ACC112 (cell line): ENCODE results near the gene LDHB.
A peak's percentile ranks its signal among the peaks of the same experiment; 100 is the strongest.

Experiments
- H2AFZ ChIP-seq: fragments of 200-600 bp; sonication (generic); one replicate; pipeline ENCODE4 v1.6.0; 2017; ENCODE audit warnings: antibody characterized with exemption, low read length; ENCODE audit not compliant: unreplicated experiment
- H3K27ac ChIP-seq: fragments of 200-600 bp; sonication (generic); 2 replicates; pipeline ENCODE4 v1.5.1; 2014; ENCODE audit warnings: low read depth, mild to moderate bottlenecking, antibody characterized with exemption, low read length, moderate library complexity
- H3K27me3 ChIP-seq: fragments of 200-600 bp; sonication (generic); 2 replicates; pipeline ENCODE4 v1.6.1; 2014; ENCODE audit warnings: mild to moderate bottlenecking, antibody characterized with exemption, low read length, moderate library complexity, mixed read lengths; ENCODE audit not compliant: insufficient read depth
- H3K36me3 ChIP-seq: fragments of 200-600 bp; sonication (generic); 2 replicates; pipeline ENCODE4 v1.6.1; 2016; ENCODE audit warnings: mild to moderate bottlenecking, antibody characterized with exemption, low read length, moderate library complexity, mixed read lengths; ENCODE audit not compliant: insufficient read depth
- H3K4me1 ChIP-seq: fragments of 200-600 bp; sonication (generic); one replicate; pipeline ENCODE4 v1.6.1; 2016; ENCODE audit warnings: low read length, mixed read lengths; ENCODE audit not compliant: insufficient read depth, unreplicated experiment, control insufficient read depth
- H3K4me3 ChIP-seq: fragments of 200-600 bp; sonication (generic); 2 replicates; pipeline ENCODE4 v1.5.1; 2014; ENCODE audit warnings: mild to moderate bottlenecking, low read depth, low read length
- H3K79me2 ChIP-seq: fragments of 200-600 bp; sonication (generic); one replicate; pipeline ENCODE4 v1.6.0; 2016; ENCODE audit warnings: low read length; ENCODE audit not compliant: control insufficient read depth, unreplicated experiment, insufficient read depth

LDHB gene

DNA sequence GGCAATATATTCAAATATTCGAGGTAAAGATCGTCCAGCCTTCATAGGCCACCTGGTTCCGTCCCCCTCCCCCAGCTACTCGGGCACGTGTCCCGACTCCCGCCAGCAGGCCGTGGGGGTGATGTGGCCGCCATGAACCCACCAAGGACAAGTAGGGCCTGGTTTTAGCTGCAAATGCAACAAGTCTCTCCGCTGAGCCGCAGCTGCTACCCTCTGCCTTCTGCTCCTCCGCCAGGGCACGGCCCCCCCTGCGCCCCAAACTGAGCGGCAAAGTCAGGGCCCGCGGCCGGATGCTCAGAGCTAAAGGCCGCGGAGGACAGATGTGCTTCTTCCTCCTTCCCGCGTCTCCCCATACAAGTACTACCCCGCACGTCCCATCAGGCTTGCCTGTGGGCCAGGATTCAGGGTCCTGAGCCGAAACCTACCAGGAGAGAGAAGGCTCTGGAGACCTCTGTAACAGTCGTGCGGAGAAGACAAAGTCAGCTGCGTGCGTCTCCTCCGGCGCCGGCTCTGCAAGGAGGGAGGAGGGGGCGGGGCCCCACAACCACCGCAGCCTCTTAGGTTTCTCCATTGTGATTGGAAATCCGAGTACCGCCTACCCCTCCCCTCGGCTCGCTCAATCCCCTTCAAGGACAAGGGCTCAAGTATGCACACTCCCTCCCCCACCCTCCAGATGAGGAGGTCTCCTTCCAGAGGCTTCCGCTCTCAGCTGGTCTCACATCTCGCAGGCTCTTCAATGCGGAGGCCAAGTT, at the start of gene LDHB:
Gene LDHB, minus strand, starts transcription at position 517 of the 752 bp plus-strand sequence. CDS start 3,171 bp downstream, outside the sequence.
- H3K36me3 ChIP-seq: peaks cover 20% of the 10 kb centered on the region
- H3K27me3 ChIP-seq: peaks cover 3% of the 10 kb centered on the region; the same call in 1 of the 2 replicates
- peak within 1 kb of the TSS; percentile 59 for H3K27ac ChIP-seq
- H3K79me2 ChIP-seq: peaks cover 51% of the 10 kb centered on the region
- H3K4me1 ChIP-seq: peaks cover 22% of the 10 kb centered on the region
- H3K4me3 ChIP-seq: peak within 1 kb of the TSS; percentile 93
- peak within 1 kb of the TSS; percentile 78 for H2AFZ ChIP-seq

DNA sequence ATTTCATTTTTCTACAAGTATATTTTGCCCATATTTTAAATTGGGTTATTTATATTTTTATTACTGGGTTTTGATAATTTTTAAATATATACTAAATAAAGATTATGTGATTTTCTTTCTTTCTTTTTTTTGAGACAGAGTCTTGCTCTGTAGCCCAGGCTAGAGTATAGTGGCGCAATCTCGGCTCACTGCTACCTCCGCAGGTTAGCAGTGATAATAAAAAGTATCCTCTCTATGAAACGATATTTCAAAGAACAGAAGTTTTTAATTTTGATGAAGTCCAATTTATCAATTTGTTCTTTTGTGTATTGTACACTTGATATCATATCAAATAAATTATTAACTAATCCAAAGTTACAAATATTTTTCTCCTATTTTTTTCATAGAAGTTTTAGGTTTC, 47.2 kb upstream of the LDHB start:
- Histone ChIP-seq H3K4me1 (no peaks in the 10 kb centered on the region), H2AFZ (no peak overlapping the region), H3K36me3 (no peaks in the 10 kb centered on the region), H3K79me2 (no peaks in the 10 kb centered on the region), H3K27ac (no peak overlapping the region), H3K27me3 (no peaks in the 10 kb centered on the region), H3K4me3 (no peak overlapping the region)

DNA sequence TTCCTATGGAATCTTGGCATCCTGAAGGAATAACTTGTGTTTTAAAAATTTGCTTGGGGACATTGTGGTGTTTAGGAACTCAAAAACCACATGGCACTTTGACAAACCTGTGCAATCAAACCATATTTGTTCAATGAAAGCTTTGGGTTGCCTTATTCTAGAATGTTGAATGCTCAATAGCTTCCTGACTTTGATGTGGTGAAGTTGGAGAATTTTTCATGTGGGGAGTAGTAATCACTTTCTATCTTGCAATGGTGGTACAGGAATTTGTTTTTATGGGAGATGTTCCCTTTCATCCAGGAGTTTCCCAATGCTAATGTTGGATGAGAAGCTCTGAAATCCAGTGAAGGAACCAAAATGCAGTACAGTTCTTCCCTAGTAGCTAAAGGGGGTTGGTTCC, 42.2 kb upstream of the LDHB start:
- no peak overlapping the region for H2AFZ ChIP-seq
- no peak overlapping the region for H3K27ac ChIP-seq
- no peaks in the 10 kb centered on the region for H3K36me3 ChIP-seq
- no peaks in the 10 kb centered on the region for H3K27me3 ChIP-seq
- H3K4me3 ChIP-seq: no peak overlapping the region
- H3K4me1 ChIP-seq: peaks cover 18% of the 10 kb centered on the region
- H3K79me2 ChIP-seq: no peaks in the 10 kb centered on the region

DNA sequence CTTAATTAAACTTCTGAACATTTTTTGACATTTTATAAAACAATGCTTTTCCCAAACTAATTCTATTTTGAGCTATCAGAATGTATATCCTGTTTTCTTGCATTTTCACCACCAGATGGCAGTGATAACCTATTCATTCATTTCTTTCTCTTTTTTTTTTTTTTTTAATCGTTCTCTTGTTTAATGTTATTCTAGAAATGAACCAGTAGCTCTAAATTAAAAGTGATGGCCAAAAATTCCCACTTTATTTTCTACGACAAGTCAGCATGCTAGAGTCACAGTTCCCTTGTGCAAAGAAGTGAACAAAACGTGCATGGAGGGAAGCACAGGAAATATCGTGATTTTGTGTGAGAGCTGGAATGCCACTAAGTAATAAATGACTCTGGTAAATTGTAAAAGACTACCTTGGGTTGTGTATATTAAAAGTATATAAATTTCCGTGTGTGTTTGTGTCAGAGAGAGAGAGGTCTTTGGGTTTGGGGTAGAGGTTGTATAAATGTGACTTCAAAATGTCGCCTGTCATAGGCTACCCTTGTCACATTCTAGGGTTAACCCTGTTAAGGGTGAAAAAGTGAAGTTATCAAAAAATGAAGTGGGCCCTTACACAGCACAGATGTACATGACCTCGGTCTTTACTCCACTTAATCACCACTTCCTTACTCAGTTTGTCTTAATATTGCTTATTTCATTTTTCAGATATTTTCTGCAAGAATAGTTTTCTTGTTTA, 40.4 kb upstream of the LDHB start:
- no peaks in the 10 kb centered on the region for H3K36me3 ChIP-seq
- no peaks in the 10 kb centered on the region for H3K27me3 ChIP-seq
- H3K79me2 ChIP-seq: no peaks in the 10 kb centered on the region
- H3K4me3 ChIP-seq: peak overlapping the region; percentile 65
- H3K4me1 ChIP-seq: peaks cover 18% of the 10 kb centered on the region
- H3K27ac ChIP-seq: no peak overlapping the region
- H2AFZ ChIP-seq: peak overlapping the region; percentile 71

DNA sequence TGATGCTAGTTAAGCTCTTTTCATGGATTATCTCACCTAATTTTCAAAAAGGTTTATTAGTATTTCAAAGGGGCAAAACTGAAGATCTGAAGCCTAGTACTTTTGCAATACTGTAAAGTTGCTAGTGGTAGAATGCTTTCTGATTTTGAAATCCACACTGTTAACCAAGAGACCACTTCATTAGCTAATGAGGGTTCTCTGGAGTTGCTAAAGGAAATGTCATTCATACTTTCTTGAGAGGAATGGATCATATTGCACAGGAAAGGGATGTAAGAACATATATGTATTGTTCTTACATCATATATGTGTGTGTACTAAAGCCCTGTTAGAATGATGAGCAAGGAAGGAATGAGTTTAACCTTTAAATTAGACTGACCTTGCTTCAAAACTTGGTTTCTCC, 39.0 kb upstream of the LDHB start:
- Histone ChIP-seq H2AFZ (peak overlapping the region; percentile 9), H3K4me1 (peaks cover 18% of the 10 kb centered on the region)

DNA sequence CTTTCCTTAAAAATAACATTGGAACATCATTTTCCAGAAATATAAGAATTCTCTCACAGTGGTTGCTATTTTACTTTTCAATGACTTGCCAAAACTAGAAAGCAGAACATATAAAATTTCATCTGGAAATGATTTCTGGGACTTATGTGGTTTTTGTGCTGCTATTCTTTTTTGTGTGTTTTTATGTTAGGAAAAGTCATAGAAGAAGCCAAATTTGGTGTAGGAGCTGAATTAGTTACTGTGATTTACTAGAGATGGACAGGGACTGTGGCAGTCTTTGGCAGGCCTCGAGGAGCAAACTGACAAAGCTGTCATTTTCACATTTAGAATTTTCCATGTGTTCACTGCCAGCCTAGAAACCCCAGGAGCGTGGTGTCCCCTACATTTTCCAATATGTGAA, 38.3 kb upstream of the LDHB start:
- no peaks in the 10 kb centered on the region for H3K27me3 ChIP-seq
- H3K4me3 ChIP-seq: no peak overlapping the region
- no peaks in the 10 kb centered on the region for H3K79me2 ChIP-seq
- peaks cover 18% of the 10 kb centered on the region for H3K4me1 ChIP-seq
- H2AFZ ChIP-seq: no peak overlapping the region
- no peak overlapping the region for H3K27ac ChIP-seq
- H3K36me3 ChIP-seq: no peaks in the 10 kb centered on the region

More for the DNA sequence above, 39.0 kb upstream of the LDHB start:
- no peak overlapping the region for H3K27ac ChIP-seq
- H3K4me3 ChIP-seq: no peak overlapping the region
- H3K79me2 ChIP-seq: no peaks in the 10 kb centered on the region
- H3K36me3 ChIP-seq: no peaks in the 10 kb centered on the region
- H3K27me3 ChIP-seq: no peaks in the 10 kb centered on the region

DNA sequence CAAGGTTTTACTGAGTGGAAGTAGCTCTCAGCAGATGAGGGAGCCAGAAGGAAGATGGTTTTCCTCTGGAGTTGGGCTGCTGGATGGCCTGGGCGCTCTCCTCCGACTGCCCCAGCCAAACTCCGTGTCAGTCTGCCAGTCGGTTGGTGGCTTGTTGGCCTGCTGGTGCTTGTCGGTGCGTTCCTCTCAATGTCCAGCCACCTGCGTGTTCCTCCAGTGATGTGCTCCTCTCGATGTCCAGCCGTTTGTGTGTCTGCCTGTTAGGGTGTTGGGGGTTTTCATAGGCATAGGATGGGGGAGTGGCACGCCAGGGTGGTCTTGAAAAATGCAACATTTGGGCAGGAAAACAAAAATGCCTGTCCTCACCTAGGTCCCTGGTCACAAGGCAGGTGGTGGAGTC, 37.0 kb upstream of the LDHB start:
- no peak overlapping the region for H3K27ac ChIP-seq
- peaks cover 18% of the 10 kb centered on the region for H3K4me1 ChIP-seq
- H3K79me2 ChIP-seq: no peaks in the 10 kb centered on the region
- H3K4me3 ChIP-seq: no peak overlapping the region
- H2AFZ ChIP-seq: no peak overlapping the region
- no peaks in the 10 kb centered on the region for H3K27me3 ChIP-seq
- H3K36me3 ChIP-seq: no peaks in the 10 kb centered on the region

DNA sequence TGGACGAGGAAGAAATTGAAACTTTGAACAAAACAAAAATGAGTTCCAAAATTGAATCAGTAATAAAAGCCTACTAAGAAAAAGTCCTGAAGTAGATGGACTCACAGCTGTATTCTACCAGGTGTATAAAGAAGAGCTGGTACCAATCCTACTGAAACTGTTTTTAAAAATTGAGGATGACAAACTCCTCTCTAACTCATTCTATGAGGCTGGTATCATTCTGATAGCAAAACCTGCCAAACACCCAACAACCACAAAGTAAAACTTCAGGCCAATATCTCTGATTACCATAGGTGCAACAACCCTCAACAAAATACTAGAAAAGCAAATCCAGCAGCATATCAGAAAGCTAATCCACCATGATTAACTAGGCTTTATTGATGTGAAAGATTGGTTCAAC, 33.9 kb upstream of the LDHB start:
- peaks cover 6% of the 10 kb centered on the region for H3K4me1 ChIP-seq
- H3K36me3 ChIP-seq: no peaks in the 10 kb centered on the region
- no peak overlapping the region for H3K27ac ChIP-seq
- no peak overlapping the region for H3K4me3 ChIP-seq
- H3K79me2 ChIP-seq: no peaks in the 10 kb centered on the region
- H3K27me3 ChIP-seq: no peaks in the 10 kb centered on the region
- no peak overlapping the region for H2AFZ ChIP-seq

DNA sequence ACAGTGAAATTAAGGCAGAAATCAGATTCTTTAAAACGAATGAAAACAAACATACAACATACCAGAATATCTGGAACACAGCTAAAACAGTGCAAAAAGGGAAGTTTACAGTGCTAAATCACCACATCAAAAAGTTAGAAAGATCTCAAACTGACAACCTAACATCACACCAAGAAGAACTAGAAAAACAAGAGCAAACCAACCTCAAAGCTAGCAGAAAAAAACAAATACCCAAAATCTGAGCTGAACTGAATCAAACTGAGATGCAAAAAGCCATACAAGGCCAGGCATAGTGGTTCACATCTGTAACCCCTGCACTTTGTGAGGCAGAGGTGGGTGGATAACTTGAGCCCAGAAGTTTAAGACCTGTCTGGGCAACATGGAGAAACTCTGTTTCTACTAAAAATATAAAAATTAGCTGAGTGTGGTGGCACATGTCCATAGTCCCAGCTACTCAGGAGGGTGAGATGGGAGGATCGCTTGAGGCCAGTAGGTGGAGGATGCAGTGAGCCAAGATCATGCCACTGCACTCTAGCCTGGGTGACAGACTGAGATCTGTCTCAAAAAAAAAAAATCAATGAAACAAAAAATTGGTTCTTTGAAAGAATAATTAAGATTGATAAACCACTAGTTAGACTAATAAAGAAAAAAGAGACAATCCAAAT, 33.2 kb upstream of the LDHB start:
- no peak overlapping the region for H3K27ac ChIP-seq

DNA sequence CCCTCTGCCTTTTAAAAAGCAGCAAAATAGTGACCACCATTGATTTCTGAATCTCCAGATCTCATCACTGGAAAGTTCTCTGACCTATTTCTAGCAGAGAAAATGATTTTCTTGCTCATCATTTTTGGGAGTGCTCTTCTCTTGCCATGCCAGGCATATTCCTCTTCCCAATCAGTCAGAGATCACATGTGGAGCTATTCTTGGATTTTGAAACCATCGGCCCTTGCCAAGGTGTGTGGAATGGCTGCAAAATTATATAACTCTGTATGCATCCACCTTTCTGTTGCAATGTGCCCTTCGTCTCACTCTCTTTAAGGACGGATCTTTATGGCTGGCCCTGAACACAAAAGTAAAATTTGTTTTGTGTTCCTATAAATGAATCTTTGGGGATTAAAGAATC, 25.5 kb upstream of the LDHB start:
- H3K27ac ChIP-seq: no peak overlapping the region
- H3K36me3 ChIP-seq: no peaks in the 10 kb centered on the region
- H3K27me3 ChIP-seq: peaks cover 3% of the 10 kb centered on the region; the same call in 1 of the 2 replicates
- no peak overlapping the region for H2AFZ ChIP-seq
- H3K4me1 ChIP-seq: no peaks in the 10 kb centered on the region
- no peaks in the 10 kb centered on the region for H3K79me2 ChIP-seq
- H3K4me3 ChIP-seq: no peak overlapping the region

More for the DNA sequence above, 33.2 kb upstream of the LDHB start:
- H3K4me3 ChIP-seq: no peak overlapping the region
- H3K36me3 ChIP-seq: no peaks in the 10 kb centered on the region
- no peaks in the 10 kb centered on the region for H3K27me3 ChIP-seq
- H2AFZ ChIP-seq: no peak overlapping the region
- no peaks in the 10 kb centered on the region for H3K79me2 ChIP-seq
- H3K4me1 ChIP-seq: no peaks in the 10 kb centered on the region
